HFFc6 (cell line): ENCODE data around the gene PLXNB2. TPM values are rescaled to one million over a fixed set of nuclear protein-coding genes. Genes with fewer than 3 reads are reported as not detected.
"Not testable (repeated sequence)": the region's sequence is repeated elsewhere in the genome, so short reads cannot be mapped to it uniquely, and the experiment has no call there.

ENCODE experiments used
- DNase-seq: peaks from one replicate; pipeline ENCODE4 v3.0.0-alpha.2; 2018
- H3K27ac Mint-ChIP-seq: 2 replicates; pipeline ENCODE4 v1.8.0; 2020; ENCODE audit warnings: mild to moderate bottlenecking, mixed read lengths
- H3K27me3 Mint-ChIP-seq: 2 replicates; pipeline ENCODE4 v1.8.0; 2021; ENCODE audit warnings: mild to moderate bottlenecking, moderate library complexity, mixed read lengths; ENCODE audit not compliant: insufficient read depth
- H3K36me3 Mint-ChIP-seq: 2 replicates; pipeline ENCODE4 v1.8.0; 2021; ENCODE audit warnings: low read depth, mixed read lengths
- H3K4me1 Mint-ChIP-seq: 2 replicates; pipeline ENCODE4 v1.8.0; 2020; ENCODE audit warnings: low read depth, mixed read lengths
- H3K4me3 Mint-ChIP-seq: 2 replicates; pipeline ENCODE4 v1.8.0; 2020; ENCODE audit warnings: mild to moderate bottlenecking, moderate library complexity, mixed read lengths
- H3K9me3 Mint-ChIP-seq: 2 replicates; pipeline ENCODE4 v1.8.0; 2020; ENCODE audit warnings: mild to moderate bottlenecking, mixed read lengths
- total RNA-seq, 6 experiments: library from RNA; stranded (reverse); fragmentation: NEBNext Ultra II Directional; extraction: Animal tissue kit (Norgen Biotek cat#: 25700); gene quantifications; 2 replicates in 1 of 6; 3 replicates in 5 of 6; pipeline ENCODE4 v1.2.3, GENCODE V29; 2021
- TF ChIP-seq, protein P1 (sequence below): fragments of 200-600 bp; sonication (generic); IDR thresholded peaks from 2 replicates; pipeline ENCODE4 v1.5.0; 2021; ENCODE audit warnings: antibody characterized with exemption, mild to moderate bottlenecking

The PLXNB2 gene
- total RNA-seq, 6 experiments from 2014 or later, result 280 to 370 (median 291) TPM

DNA sequence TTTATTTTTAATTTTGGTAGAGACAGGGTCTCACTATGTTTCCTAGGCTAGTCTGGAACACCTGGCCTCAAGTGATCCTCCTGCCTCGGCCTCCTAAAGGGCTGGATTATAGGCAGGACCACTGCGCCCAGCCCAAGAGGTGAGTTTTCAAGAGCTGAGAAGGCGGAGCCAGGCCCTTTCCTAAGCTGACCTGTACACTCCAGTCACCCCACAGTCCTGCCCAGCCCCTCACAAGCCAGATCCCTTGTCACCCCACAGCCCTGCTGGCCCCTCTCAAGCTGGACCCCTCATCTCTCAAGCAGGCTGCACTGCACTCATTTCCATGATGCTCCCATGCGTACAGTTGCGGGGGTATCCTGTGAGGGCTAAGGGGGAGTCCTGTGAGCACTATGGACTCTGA is 16.5 kb upstream of the PLXNB2 start:
- no peaks in the 10 kb centered on the region; the same call in none of the 2 replicates for H3K27me3 Mint-ChIP-seq
- no peak overlapping the region for H3K4me3 Mint-ChIP-seq
- H3K9me3 Mint-ChIP-seq, result no peaks in the 10 kb centered on the region
- no peak overlapping the region for H3K27ac Mint-ChIP-seq
- no peak for DNase-seq
- TF ChIP-seq, protein P1, sequence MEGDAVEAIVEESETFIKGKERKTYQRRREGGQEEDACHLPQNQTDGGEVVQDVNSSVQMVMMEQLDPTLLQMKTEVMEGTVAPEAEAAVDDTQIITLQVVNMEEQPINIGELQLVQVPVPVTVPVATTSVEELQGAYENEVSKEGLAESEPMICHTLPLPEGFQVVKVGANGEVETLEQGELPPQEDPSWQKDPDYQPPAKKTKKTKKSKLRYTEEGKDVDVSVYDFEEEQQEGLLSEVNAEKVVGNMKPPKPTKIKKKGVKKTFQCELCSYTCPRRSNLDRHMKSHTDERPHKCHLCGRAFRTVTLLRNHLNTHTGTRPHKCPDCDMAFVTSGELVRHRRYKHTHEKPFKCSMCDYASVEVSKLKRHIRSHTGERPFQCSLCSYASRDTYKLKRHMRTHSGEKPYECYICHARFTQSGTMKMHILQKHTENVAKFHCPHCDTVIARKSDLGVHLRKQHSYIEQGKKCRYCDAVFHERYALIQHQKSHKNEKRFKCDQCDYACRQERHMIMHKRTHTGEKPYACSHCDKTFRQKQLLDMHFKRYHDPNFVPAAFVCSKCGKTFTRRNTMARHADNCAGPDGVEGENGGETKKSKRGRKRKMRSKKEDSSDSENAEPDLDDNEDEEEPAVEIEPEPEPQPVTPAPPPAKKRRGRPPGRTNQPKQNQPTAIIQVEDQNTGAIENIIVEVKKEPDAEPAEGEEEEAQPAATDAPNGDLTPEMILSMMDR, result no peak
- H3K36me3 Mint-ChIP-seq, result no peaks in the 10 kb centered on the region
- peaks cover 17% of the 10 kb centered on the region for H3K4me1 Mint-ChIP-seq

DNA sequence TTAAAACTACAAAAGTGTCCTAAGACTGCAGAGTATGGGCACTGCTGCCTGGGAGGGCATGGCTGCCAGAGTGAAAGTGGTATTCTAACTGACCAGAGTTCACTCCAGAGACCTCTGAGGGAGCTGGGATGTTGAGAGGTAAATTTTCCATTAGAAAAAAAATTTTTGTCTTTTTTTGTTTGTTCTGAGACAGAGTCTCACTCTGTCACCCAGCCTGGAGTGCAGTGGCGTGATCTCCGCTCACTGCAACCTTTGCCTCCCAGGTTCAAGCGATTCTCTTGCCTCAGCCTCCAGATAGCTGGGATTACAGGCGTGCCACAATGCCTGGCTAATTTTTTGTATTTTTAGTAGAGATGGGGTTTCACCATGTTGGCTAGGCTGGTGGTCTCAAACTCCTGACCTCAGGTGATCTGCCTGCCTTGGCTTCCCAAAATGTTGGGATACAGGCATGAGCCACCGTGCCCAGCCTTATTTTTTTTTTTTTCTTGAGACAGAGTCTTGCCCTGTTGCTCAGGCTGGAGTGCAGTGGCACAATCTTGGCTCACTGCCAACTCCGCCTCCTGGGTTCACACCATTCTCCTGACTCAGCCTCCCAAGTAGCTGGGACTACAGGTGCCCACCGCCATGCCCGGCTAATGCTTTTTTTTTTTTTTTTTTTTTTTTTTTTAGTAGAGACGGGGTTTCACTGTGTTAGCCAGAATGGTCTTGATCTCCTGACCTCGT is 15.1 kb upstream of the PLXNB2 start:
- DNase-seq, H3K36me3 Mint-ChIP-seq, H3K27ac Mint-ChIP-seq, H3K9me3 Mint-ChIP-seq, H3K4me3 Mint-ChIP-seq, H3K27me3 Mint-ChIP-seq: not testable (repeated sequence)
- H3K4me1 Mint-ChIP-seq, result peaks cover 17% of the 10 kb centered on the region

DNA sequence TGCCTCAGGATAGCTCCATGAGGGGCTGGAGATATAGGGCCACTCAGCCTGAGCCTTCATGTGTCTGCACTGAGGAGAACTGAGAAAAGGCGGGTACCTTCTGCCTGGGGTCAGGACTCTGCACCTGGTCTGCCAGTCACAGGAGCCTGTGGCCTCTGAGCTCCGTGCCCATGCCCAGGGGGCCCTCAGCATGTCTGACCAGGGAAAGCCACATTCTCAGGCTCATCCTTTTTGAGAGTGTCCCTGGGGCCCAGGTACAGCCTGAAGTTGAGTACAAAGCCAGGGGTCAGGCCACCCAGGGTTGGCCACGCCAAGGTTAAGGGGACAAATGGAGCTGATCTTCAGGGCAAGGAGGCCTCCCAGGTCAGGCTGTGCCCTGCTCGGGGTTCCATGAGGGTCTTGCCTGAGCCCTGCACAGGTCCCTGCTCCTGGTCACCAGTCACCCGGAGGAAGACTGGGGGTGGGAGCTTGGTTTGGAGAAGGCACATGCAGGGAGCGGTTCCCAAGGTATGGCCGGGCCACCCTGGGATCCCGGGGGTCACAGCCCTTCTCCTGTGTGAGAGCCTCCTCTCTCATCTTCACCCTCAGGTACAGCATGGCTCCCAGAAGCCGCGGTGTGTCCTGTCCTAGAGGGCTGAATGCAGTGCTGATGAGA is 13.4 kb upstream of the PLXNB2 start:
- TF ChIP-seq, protein P1, result no peak
- H3K36me3 Mint-ChIP-seq, result no peaks in the 10 kb centered on the region
- H3K9me3 Mint-ChIP-seq, result no peaks in the 10 kb centered on the region
- H3K4me1 Mint-ChIP-seq, result peaks cover 10% of the 10 kb centered on the region
- no peaks in the 10 kb centered on the region; the same call in none of the 2 replicates for H3K27me3 Mint-ChIP-seq
- no peak for DNase-seq
- no peak overlapping the region for H3K27ac Mint-ChIP-seq
- H3K4me3 Mint-ChIP-seq, result no peak overlapping the region

DNA sequence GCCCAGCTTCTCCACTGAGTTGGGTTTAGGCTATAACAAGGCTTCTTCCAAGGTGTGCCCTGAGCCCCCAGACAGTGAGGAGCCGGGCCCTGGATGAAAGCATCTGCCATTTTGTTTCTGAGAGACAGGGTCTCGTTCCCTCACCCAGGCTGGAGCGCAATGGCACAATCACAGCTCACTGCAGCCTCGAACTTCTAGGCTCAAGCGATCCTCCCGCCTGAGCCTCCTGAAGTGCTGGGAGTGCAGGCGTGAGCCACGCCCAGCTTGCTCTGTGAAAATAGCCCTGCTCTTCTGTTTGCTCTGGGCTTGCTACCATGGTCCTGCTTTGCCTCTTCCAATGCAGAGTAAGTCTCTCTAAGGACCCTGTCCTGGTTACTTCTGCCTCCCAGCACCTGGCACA is 12.7 kb upstream of the PLXNB2 start:
- Mint-ChIP-seq H3K9me3 (no peaks in the 10 kb centered on the region), H3K4me3 (no peak overlapping the region), H3K36me3 (no peaks in the 10 kb centered on the region), H3K27ac (no peak overlapping the region), H3K27me3 (peaks cover 1% of the 10 kb centered on the region), H3K4me1 (peaks cover 3% of the 10 kb centered on the region)
- TF ChIP-seq, protein P1, result no peak
- DNase-seq, result no peak

DNA sequence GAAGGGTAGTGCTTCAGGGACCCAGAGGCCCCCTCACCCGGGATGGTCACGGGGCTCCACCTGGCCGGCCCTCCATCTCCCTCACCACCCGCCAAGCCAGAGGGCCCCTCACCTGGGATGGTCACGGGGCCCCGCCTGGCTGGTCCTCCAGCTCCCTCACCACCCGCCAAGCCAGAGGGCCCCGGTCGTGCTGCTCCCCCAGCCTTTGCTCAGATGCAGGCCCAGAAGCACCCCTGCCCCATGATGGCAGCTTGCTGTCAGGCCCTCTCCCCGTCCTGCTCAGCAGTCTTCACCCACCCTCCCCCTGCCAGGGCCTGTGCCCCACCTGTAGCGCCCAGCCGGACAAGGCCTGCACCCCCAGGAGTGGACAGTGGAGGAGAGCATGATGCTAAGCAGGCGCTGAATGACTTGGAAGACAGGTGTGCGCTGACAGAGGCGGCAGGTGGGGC is 12.1 kb upstream of the PLXNB2 start:
- no peaks in the 10 kb centered on the region for H3K36me3 Mint-ChIP-seq
- H3K27ac Mint-ChIP-seq, result no peak overlapping the region
- TF ChIP-seq, protein P1, result no peak
- H3K4me1 Mint-ChIP-seq, result no peaks in the 10 kb centered on the region
- no peak overlapping the region for H3K4me3 Mint-ChIP-seq
- H3K27me3 Mint-ChIP-seq, result peaks cover 1% of the 10 kb centered on the region
- no peaks in the 10 kb centered on the region for H3K9me3 Mint-ChIP-seq
- DNase-seq, result no peak

DNA sequence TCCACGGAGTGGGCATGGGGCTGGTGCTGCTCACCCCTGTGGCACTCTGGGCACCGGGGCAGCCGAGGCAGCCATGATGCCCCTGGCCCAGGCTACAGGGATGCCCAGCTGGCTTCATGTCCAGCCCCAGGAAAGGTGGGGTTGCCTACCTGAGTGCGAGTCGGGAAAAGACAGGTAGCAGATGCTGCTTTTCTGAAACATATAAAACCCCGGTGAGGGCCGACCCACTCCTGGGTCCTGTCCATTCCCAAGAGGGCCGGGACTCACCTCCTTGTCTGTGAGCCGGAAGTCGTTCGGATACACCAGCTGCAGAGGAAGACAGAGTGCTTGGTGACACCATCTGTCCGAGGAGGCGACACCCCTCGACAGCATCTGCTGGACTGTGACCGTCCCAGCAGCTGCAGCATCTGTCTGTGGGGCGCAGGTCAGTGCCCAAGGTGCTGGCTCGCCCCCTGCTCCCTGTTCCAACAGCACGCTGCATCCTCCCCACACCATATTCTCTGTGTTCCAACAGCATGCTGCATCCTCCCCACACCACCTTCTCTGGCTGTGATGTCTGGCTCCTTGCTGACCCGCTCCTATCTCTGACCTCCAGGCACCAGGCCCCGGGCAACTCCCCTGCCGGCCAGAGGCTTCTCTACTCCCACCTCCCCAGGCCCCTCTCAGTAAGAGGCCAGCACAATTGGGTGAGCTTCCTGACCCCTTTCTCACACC is 11.4 kb upstream of the PLXNB2 start:
- H3K9me3 Mint-ChIP-seq, result no peaks in the 10 kb centered on the region
- H3K27ac Mint-ChIP-seq, result no peak overlapping the region
- no peak for DNase-seq
- TF ChIP-seq, protein P1, result 0 out of 2 replicates have a peak, but pooled peaks have one; percentile 3
- no peaks in the 10 kb centered on the region for H3K36me3 Mint-ChIP-seq
- H3K27me3 Mint-ChIP-seq, result peaks cover 1% of the 10 kb centered on the region
- H3K4me1 Mint-ChIP-seq, result no peaks in the 10 kb centered on the region
- no peak overlapping the region for H3K4me3 Mint-ChIP-seq
